HUES48 (cell line): Measurements from ENCODE around the gene EVC2.
A peak's percentile ranks its signal among the peaks of the same experiment; 100 is the strongest.

Source experiments
- H3K27ac ChIP-seq: one replicate; pipeline ENCODE4 v1.7.0; 2013; ENCODE audit warnings: low read depth, low read length, inconsistent platforms
- H3K27me3 ChIP-seq: 2 replicates; pipeline ENCODE4 v1.6.1; 2013; ENCODE audit warnings: mild to moderate bottlenecking, low read length; ENCODE audit not compliant: control insufficient read depth, insufficient read depth
- H3K36me3 ChIP-seq: 2 replicates; pipeline ENCODE4 v1.6.1; 2013; ENCODE audit warnings: low read length; ENCODE audit not compliant: control insufficient read depth, insufficient read depth
- H3K4me1 ChIP-seq: 2 replicates; pipeline ENCODE4 v1.6.1; 2013; ENCODE audit warnings: mild to moderate bottlenecking, low read length; ENCODE audit not compliant: control insufficient read depth, insufficient read depth
- H3K4me3 ChIP-seq: 2 replicates; pipeline ENCODE4 v1.5.1; 2013; ENCODE audit warnings: mild to moderate bottlenecking, low read depth, low read length
- H3K9ac ChIP-seq: 2 replicates; pipeline ENCODE4 v1.6.1; 2013; ENCODE audit warnings: mild to moderate bottlenecking, low read depth, low read length, moderate library complexity
- H3K9me3 ChIP-seq: 2 replicates; pipeline ENCODE4 v1.6.1; 2013; ENCODE audit warnings: low read length; ENCODE audit not compliant: control insufficient read depth, insufficient read depth

EVC2 gene

DNA sequence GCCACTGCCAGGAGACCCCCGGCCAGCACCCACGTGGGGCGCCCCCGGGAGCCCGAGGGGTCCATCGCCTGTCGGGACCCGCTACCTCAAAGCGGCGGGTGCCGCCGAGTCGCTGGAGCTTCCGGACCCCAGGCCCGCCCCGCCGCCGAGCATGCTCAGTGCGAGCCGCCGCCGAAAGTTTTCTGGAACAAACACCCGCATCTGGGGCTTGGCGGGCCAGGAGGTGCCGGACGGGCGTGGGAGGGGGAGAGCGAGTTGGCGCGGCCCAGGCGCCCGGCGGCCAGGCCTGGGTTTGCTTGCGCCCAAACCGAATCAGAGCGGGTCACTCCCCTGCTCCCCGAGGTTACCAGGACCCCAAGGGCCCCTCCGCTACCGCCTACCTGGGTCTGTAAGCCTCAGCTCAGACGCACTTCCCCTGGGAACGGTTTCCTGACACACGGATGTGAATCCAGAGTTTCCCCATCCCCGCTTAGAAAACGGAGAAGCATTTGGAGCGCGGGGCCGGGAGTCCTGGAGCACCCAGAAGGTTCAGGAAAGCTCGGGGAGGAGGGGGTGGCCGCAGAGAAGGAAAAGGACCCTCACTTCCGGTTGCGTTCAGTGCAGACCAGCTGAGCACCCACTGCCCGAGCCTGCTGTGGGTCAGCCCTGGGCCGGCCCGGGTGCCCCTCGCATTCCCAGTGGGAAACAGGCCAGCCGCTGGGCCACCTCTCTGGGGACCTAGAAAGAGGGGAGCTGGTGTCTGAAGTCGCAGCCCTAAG, at the start of gene EVC2:
TSS of gene EVC2 (minus strand) at position 111 of the 758 bp plus-strand sequence. CDS start at position 65, 46 bp downstream.
- peak within 1 kb of the TSS; percentile 46 for H3K9ac ChIP-seq
- H3K27me3 ChIP-seq, result peaks cover 35% of the 10 kb centered on the region
- H3K4me1 ChIP-seq, result peaks cover 18% of the 10 kb centered on the region
- H3K4me3 ChIP-seq, result peak within 1 kb of the TSS; percentile 75
- H3K9me3 ChIP-seq, result no peaks in the 10 kb centered on the region
- H3K27ac ChIP-seq, result peak within 1 kb of the TSS; percentile 69
- H3K36me3 ChIP-seq, result peaks cover 5% of the 10 kb centered on the region; the same call in 1 of the 2 replicates

DNA sequence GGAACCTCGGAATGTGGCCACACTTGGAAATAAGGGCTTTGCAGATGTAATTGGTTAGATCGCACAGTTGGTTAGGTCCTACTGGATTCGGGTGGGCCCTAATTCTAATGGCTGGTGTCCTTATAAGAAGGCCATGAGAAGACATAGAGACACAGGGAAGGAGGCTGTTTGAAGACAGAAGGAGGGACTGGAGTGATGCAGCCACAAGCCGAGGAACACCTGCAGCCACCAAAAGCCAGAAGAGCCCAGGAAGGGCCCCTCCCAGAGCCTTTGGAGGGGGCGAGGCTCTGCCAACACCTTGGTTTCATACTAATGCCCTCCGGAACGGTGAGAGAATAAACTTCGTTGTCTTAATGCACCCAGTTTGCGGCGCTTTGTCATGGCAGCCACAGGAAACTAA, 49.6 kb upstream of the EVC2 start:
- Histone ChIP-seq H3K9ac (no peak overlapping the region), H3K36me3 (peaks cover 39% of the 10 kb centered on the region), H3K27me3 (no peaks in the 10 kb centered on the region), H3K4me3 (no peak overlapping the region), H3K4me1 (peaks cover 8% of the 10 kb centered on the region; the same call in 1 of the 2 replicates), H3K27ac (no peak overlapping the region), H3K9me3 (no peaks in the 10 kb centered on the region)

GRCh38 chr4:5757536-5757935, 49.2 kb upstream of the EVC2 start:
- H3K36me3 ChIP-seq, result peaks cover 39% of the 10 kb centered on the region

DNA sequence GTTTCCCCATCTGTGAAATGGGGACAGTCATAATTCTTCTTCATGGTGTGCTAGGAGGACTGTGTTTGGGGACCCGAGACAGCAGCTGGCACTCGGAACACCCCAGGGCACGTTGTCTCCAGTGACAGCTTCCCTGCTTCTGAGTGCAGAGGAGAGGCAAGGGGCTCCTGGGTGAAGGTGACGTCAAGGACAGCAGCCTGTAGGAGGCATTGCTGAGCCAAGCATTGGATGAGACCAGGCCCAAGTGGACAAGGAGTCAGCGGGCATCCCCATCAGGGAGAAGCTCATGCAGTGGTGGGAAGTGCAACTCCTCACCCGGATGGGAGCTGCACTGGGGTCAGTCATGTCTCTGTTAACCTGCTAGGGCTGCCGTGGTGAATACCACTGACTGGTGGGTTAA, 48.7 kb upstream of the EVC2 start:
- peaks cover 15% of the 10 kb centered on the region for H3K4me1 ChIP-seq
- H3K27ac ChIP-seq, result no peak overlapping the region
- no peaks in the 10 kb centered on the region for H3K9me3 ChIP-seq
- no peak overlapping the region for H3K4me3 ChIP-seq
- H3K9ac ChIP-seq, result no peak overlapping the region
- peaks cover 39% of the 10 kb centered on the region for H3K36me3 ChIP-seq
- no peaks in the 10 kb centered on the region for H3K27me3 ChIP-seq

More at GRCh38 chr4:5757536-5757935, 49.2 kb upstream of the EVC2 start:
- Histone ChIP-seq H3K27ac (no peak overlapping the region), H3K4me1 (peaks cover 12% of the 10 kb centered on the region), H3K4me3 (no peak overlapping the region), H3K27me3 (no peaks in the 10 kb centered on the region), H3K9me3 (no peaks in the 10 kb centered on the region), H3K9ac (no peak overlapping the region)

DNA sequence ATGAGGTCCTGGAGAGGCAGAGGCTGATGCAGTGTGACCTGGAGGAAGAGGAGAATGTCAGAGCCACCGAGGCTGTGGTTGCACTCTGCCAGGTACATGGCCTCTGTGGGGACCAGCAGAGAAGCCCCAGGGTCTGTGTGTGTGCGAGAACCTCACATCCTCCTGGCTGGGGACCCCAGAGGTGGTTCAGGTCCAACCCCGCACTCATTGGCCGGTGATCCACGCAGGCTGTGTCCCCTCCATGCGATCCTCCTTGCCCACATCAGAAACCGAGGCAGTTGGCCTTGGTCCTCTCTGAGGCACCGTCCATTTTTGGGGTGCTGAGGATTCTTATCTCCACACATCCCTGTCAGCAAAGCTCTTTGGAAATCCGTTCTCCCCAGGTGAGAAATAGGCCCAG, 47.9 kb upstream of the EVC2 start:
- Histone ChIP-seq H3K4me1 (peaks cover 24% of the 10 kb centered on the region), H3K27ac (no peak overlapping the region), H3K4me3 (no peak overlapping the region), H3K9me3 (no peaks in the 10 kb centered on the region), H3K36me3 (peaks cover 39% of the 10 kb centered on the region), H3K27me3 (no peaks in the 10 kb centered on the region), H3K9ac (no peak overlapping the region)

GRCh38 chr4:5755679-5756078, 47.3 kb upstream of the EVC2 start:
- Histone ChIP-seq H3K36me3 (peaks cover 39% of the 10 kb centered on the region), H3K9ac (no peak overlapping the region), H3K27ac (no peak overlapping the region), H3K4me1 (peaks cover 24% of the 10 kb centered on the region), H3K9me3 (no peaks in the 10 kb centered on the region), H3K27me3 (no peaks in the 10 kb centered on the region), H3K4me3 (no peak overlapping the region)

DNA sequence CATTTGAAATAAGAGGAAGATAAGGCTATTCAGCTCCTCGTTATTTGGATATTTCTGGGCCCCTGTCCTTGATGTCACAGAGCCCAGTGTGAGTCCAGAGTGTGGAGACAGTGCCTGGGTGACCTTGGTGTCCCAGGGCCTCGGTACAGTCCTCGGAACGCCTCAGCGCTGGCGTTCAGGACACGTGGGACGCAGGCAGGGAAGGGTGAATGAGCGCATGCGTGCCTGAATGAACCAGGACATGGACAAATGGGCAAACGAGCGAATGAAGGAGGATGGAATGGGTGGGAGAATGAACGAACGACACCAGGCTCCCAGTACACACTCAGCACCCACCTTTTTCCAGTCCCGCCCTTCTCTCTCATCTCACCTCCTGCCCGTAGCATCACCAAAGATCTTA, 46.8 kb upstream of the EVC2 start:
- Histone ChIP-seq H3K4me3 (no peak overlapping the region), H3K27ac (no peak overlapping the region), H3K9me3 (no peaks in the 10 kb centered on the region), H3K36me3 (peaks cover 39% of the 10 kb centered on the region), H3K4me1 (peaks cover 24% of the 10 kb centered on the region), H3K27me3 (no peaks in the 10 kb centered on the region), H3K9ac (no peak overlapping the region)

DNA sequence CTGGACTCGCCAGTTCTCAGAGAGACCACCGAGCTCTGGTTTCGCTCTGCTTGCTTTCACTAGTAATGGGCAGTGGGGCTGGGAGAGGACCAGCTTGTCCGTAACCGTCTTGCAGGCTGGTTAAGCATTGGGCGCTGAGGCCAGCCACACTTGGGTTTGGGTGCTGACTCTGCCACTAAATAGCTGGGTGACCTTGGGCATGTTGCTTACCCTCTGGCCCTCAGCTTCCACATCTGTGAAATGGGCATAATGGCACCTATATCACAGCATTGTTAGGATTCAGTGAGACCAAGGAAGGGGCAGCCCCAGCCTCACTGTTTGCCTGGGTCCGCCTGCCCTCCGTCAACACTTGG, 46.1 kb upstream of the EVC2 start:
- Histone ChIP-seq H3K9me3 (no peaks in the 10 kb centered on the region), H3K9ac (no peak overlapping the region), H3K36me3 (peaks cover 43% of the 10 kb centered on the region), H3K4me1 (peaks cover 20% of the 10 kb centered on the region), H3K4me3 (no peak overlapping the region), H3K27me3 (no peaks in the 10 kb centered on the region), H3K27ac (no peak overlapping the region)

DNA sequence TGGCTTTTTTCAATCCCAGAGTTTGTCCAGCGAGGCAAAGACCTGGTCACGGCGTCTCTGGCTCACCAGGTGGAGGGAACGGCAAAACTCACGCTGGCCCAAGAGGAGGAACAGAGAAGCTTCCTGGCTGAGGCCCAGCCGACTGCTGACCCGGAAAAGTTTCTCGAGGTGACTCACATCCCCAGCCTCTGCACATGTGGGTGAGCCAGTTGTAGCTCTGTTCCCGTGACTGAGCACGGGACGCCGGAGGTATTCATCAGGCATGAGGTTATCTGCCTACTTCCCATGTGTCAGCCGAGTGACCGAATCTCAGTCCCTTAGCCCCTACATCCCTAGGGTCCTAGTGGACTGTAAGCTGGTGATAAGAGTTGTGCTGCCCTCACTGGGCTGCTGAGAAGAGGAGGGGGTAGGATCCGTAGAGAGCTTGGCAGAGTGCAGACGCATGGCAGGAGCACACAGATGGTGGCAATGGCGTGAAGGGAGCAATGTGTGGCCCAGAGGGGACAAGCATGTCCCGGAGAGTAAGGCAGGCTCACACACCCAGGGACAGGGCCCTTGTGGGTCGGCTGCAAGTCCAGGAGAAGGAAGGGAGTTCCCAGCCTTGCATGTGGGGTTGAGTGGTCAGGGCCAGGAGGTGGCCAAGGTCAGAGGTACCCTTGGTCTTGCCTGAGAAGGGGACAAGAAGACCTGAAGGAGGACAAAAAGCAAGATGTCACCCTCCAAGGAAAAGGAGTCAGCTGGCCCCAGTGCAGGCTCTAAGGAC, 45.6 kb upstream of the EVC2 start:
- Histone ChIP-seq H3K4me1 (peaks cover 18% of the 10 kb centered on the region), H3K9ac (no peak overlapping the region), H3K27ac (no peak overlapping the region), H3K4me3 (no peak overlapping the region), H3K36me3 (peaks cover 43% of the 10 kb centered on the region), H3K27me3 (no peaks in the 10 kb centered on the region), H3K9me3 (no peaks in the 10 kb centered on the region)

- Histone ChIP-seq H3K36me3 (peaks cover 43% of the 10 kb centered on the region), H3K9ac (no peak overlapping the region), H3K4me1 (peaks cover 18% of the 10 kb centered on the region), H3K9me3 (no peaks in the 10 kb centered on the region), H3K4me3 (no peak overlapping the region), H3K27me3 (no peaks in the 10 kb centered on the region), H3K27ac (no peak overlapping the region)
Observed at GRCh38 chr4:5753366-5753765, 45.0 kb upstream of the EVC2 start.
